HG02943 (cell line): ENCODE results near the gene LSM5.

Experiments
- ATAC-seq: cut with Tn5 transposase; IDR thresholded peaks from one replicate; pipeline ENCODE4 v1.9.1; 2021; ENCODE audit warnings: mild to moderate bottlenecking, low read depth, moderate library complexity; ENCODE audit not compliant: unreplicated experiment

Gene LSM5

DNA sequence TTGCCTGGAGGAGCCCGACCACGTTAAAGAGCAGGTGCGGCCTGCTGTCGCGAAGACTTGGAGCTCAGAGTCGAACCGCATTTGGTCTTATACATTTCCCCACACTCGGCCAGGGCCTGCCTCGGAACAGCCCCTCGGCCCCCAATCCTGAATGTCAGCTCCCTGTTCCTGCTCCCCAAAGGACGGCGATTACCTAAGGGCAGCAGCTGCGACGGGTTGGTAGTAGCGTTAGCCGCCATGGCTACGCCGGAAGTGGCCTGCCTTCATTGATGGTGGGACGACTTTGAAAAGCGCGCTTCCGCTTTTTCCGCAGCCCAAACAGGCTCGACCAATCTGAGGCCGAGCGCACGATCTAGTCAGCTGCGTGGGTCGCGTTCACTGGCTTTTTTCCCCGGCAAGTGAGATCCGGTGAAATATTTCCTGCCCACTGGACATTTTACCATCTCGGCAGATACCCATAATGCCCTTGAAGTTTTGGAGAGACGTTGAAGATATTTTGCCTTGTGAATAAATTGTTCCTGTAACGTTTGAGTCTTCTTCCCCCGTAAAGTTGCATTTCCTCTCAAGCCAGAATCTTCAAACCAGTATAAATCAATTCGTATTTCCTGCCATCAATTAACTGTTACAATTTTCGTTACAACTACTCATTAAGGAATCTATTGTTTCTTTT is at the start of gene LSM5:
LSM5 (minus strand) TSS at position 254 of the 670 bp plus-strand sequence; CDS start at position 239, 15 bp downstream.
- peak; percentile 88 for ATAC-seq

DNA sequence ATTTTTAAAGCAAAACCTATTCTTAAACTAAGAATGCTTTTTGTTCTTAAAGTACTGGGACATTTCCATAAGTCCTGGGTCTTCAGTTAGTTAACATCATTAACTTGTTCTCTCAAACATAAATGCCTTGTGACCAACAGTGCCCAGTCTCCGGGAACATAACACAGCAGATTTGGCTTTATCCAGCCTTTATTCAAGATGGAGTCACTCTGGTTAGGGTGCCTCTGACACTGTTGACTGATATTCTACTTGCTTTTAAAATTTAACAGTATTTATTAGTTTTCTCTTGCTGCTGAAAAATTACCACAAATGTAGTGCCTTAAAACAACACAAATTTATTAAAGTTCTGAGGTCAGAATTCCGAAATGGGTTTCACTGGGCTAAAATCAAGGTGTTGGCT is 49.2 kb upstream of the LSM5 start:
- no peak for ATAC-seq

DNA sequence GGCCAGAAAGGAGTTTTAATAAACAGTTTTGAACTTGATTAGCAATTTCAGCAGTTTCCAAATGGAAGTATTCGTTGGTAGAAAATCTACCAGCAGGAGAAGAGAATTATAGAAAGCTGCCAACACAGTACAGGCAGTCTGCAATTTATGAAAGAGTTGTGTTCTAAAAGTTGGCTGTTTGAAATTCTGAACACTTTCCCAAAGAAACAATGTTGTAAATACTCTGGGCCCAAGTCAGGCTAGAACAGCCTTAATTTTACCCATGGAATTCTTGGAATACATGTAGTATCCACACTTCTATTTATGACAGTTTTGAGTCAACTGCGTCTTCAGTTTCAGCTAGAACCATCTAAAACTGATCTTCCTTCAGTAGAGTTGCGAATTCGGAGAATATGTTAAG is 47.6 kb upstream of the LSM5 start:
- no peak for ATAC-seq

DNA sequence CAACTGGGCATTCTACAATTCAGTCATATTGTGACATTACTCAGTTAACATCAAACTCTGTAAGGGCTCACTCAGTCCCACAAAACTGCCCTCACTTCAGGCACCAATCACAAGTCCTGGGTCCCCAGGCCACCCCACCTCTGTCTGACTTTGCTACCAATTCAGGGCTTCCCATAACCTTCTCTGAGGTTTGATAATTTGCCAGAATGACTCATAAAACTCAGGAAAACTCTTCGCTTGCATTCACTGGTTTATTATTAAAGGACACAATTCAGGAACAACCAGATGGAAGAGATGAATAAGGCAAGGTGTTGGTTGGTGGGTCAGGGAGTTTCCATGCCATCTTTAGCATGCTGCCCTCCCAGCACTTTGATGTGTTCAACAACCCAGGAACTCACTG is 46.4 kb upstream of the LSM5 start:
- no peak for ATAC-seq

DNA sequence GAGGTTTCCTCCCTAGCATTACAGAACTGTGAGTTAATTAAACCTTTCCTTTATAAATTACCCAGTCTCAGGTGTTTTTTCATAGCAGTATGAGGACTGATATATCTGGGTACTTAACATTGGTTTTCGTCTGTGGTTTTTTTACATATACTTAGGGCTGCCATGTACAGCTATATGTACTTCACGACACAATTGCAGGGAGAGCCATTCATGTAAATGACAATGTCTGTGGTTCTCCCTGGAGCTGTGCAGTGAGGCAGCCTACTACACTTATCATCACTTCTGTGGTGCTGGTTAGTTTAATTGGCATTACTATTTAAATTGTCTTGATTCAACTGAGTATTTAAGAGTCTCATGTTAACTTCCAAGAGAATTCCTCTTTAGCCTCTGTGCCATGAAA is 45.8 kb upstream of the LSM5 start:
- no peak for ATAC-seq

DNA sequence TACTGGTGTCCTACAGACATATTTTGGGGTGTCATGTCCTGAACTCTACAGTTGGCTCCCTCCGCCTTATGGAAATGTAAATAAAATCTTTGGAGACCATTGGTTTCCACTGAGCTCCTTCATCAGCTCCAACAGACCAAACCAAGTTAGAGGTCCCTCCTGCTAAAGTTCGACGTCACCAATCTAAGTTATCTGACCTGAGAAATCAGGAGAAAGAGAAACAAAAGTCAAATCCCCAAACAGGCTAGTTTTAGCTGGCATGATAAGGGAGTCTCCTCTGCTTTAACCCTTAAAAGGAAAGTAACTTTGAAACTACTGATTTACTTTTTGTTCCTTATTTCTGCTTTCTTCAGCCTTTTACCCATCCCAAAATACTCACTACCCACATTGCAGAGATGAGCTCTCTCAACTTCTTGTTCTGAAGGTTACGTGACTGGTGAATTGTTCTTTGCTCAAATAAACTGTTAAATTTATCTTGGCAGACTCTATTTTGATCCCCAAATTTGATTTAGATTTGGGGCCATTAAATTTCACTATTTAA is 45.1 kb upstream of the LSM5 start:
- ATAC-seq = no peak

DNA sequence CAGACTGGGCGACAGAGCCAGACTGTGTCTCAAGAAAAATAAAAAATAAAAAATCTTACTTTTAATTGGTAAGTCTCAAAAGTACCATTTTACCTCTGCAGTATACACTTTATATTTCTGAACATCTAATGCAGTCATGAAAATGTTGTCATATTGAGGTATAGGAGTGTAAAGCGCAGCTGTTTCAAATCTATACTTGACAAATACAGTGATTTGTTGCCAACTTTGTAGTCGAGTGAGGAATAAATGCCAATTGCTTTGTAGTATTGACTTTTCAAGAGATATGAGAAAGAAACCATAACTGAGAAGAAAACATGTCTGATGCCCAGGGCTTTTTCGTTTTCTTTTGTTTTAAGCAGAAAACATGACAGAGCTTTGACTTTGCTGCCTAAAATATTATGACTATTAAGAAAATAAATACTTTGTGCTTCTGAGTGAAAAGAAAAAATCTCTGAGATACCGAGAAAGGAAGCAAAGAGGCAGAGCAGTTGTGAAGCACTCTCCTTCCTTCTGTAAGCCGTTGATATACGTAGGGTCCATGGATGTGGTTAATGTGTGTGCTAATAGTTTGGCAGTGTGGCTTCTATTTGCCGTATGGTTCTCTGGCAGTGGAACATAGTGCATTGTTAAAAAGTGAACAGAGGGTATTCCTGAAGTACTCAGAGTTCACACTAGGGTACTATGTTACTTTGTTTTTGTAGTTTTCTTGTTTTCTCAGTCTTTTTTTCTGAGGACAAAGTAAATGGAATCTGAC is 43.3 kb upstream of the LSM5 start:
- no peak for ATAC-seq

DNA sequence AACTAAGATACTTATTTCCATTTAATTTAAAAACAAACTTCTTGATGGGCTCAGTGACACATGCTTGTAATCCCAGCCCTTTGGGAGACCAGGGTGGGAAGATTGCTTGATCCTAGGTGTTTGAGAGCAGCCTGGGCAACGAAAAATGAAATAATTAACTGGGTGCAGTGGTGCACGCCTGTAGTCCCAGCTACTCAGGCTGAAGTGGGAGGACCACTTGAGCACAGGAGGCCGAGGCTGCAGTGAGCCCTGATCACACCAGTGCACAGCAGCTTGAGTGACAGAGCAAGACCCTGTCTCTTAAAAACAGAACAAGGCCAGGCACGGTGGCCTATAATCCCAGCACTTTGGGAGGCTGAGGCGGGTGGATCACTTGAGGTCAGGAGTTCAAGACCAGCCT is 42.5 kb upstream of the LSM5 start:
- ATAC-seq = no peak

DNA sequence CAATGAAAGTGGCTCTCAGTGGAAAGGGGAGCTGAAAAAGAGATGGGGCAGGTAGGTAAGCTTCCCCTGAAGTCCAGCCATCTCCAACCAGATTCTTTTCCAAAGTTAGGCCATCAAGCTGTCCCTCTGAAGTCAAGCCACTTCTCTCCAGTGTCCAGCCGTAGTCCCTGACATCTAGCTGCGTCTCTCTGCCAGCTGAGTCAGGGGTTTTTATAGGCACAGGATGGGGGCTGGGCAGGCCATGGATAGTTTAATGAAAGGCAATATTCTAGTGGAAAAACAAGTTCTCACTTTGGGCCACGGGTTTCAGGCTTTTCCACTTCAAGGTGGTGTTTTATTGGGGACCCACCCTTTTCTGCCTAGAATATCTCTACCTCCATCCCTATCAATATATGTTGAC is 41.9 kb upstream of the LSM5 start:
- ATAC-seq = no peak

DNA sequence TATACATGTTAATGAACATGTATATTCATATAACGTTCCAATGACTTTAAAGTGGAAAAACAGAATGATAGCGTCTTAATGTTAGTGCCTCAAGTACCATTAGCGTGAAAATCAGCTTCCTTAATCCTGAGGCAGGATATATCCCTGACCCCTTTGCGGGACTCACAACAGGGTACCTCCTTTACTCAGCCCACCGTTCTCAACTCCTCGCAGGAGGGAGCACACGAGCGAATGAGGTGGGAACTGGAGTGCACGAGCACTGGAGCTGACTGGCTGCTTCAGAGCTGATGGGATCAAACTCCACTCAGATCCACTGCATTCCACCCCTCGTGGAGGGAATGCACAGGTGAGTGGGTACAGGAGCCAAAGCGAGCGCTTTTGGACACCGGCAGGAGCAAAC is 41.2 kb upstream of the LSM5 start:
- ATAC-seq = no peak

DNA sequence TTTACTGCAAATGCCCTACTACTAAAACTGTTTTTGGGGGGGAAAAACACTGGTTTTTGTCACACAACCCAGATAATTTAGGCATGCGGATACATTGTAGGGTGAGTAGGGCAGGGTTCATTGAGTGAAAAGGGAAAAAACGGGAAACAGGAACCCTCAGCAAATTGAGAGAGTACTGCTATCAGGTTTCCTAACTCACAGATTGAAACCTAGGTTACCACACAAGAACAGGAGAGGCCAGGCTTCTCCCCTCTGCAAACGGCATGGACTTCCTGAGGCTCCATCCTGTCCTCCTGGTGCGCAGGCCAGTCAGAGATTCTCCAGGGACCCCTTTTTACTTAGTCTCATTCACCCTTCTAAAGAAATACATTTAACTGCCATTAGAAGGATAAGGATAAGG is 35.7 kb upstream of the LSM5 start:
- ATAC-seq = no peak

DNA sequence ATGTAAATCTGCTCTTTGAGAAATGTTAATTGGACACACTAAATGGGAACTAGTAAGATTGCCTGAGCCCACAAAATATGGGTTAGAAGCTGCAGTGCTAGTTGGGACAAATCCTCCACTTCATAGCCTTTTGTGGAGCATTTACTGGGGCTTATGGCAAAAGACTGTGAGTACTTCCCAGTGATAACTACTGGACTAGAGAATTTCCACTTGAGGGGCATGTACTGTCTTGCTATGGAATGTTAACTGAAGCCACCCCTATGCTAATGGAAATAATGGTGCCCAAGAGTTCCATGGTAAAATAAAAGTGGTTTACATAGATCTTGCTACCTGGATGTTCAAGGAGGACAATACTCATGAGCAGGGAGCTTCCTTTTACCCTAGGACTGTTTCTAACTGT is 34.5 kb upstream of the LSM5 start:
- no peak for ATAC-seq

DNA sequence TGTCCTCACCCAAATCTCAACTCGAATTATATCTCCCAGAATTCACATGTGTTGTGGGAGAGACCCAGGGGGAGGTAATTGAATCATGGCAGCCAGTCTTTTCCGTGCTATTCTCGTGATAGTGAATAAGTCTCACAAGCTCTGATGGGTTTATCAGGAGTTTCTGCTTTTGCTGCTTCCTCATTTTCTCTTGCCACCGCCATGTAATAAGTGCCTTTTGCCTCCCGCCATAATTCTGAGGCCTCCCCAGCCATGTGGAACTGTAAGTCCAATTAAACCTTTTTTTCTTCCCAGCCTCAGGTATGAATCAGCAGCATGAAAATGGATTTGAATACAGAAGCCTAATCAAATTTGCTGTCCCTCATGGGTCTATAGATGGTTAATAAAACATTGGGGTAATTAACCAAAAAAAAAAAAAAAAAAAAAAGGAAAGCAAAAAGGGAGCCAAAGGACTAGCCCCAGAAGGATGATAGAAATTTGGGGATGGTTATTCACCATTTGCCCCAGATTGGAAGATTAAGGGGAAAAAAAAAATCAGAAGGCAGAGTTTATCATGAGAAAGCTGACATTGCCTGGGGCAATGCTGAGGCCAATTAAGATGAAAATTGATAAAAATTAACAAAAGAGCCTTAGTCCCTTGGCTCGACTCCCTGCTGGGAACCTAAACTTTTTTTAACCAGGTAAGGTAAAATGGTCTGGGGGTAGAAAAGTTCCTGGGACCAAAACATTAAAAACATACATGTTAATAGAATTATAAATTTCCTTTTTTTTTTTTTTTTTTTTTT is 32.8 kb upstream of the LSM5 start:
- no peak for ATAC-seq

DNA sequence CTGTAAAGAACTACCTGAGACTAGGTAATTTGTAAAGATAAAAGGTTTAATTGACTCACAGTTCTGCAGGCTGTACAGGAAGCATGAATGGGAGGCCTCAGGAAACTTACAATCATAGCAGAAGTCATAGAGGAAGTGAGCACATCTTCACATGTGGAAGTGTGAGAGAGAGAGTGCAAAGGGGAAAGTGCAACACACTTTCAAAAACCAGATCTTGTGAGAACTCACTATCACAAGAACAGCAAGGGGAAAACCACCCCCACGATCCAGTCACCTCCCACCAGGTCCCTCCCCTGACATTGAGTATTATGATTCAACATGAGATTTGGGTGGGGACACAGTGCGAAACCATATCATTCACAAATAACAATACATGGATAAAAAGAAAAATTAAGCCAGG is 29.6 kb upstream of the LSM5 start:
- ATAC-seq = no peak

DNA sequence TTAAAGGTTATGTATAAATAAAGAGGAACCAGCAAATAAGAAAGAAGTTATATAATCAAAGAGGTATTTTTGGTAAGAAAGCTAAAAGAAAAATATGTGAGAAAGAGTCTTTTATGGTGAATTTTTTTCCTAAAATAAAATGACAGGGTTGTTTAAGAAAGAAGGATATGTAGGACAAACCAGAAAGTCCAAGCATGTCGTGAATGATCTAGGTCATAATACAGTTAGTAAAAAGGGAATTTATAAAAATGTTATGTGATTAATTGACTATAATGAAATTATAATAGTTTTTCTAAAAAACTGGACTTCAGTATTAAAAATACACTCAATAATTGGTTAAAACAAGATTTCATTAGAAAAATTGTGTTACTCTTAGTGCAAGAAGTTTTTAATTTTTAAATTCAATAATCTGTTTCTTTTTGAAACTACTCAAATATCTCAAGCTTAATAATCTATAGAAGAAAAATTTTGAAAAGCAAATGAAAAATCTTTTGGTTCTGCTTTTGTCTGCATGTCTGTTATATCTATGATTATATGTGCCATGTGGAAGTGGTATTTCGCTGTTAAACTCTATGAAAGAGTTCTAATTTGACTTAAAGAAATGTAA is 28.5 kb upstream of the LSM5 start:
- ATAC-seq = no peak

DNA sequence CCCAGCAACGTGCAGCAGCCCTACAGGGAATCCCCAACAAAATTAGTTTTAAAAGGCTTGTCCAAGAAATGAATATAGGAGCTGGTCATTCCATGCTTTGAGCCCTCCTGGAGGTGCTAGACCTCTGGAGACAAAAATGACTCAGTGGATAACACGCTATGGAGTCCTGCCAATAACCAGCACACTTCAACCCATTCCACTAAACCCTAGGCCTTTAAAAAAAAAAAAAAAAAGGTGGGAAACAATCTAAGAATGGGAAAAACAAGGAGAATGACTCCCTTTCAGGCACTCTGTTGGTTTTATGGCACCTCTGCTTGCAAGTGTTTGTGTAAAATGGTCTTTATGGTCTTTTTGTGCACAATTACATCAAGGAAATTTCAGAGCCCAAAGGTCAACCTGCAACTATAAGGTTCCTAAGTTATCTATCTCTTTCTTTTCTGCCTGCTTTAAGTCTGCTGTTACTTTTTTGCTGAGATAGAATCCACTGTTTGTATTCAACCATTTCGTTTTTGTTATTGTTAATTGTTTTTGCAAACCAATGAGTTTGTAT is 26.4 kb upstream of the LSM5 start:
- no peak for ATAC-seq

DNA sequence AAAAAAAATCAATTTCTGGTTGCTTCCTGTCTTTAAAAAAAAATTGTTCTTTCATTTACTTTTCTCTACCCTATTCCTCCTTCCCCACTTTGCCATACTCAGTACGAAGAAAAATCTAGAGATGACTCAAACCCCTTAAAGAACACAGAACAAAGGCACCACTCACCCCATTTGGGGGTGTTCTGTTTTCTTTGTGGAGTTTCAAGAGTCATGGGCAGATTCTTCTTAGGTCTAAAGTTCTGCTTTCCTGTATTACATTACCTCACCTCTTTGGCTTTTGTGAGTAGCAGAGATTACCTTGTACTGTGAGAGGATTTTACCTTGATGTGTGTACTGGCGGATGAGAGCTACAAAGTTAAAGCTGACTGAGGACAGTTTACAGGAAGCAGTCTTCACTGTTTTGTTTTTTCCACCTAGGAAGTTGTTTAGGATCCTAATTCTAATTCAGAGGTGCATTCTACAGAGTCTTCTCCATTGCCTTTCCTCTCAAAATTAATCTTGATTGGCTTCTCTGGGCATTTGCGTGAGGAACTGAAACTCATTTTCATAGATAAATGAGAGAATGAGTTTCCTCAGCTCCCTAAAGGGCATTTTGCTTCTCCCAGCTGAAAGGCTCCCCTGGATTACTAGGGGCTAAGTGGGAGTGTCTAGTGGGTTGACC is 25.8 kb upstream of the LSM5 start:
- ATAC-seq = peak; percentile 77

DNA sequence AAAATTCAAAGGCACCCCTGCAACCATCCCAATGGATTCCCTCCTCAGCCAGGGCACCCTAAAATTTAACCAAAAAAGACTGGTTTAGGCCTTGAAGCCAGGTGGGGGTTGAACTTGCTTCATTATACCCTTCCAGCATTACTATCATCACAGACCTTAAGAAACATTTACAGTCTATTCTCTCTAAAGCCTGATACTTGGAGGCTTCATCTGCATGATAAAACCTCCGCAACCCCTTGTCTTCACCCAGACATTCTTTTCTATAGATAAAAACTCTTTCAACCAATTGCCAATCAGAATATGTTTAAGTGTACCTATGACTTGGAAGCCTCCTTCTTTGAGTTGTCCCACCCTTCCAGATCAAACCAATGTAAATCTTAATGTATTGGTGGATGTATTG is 23.0 kb upstream of the LSM5 start:
- ATAC-seq = no peak

DNA sequence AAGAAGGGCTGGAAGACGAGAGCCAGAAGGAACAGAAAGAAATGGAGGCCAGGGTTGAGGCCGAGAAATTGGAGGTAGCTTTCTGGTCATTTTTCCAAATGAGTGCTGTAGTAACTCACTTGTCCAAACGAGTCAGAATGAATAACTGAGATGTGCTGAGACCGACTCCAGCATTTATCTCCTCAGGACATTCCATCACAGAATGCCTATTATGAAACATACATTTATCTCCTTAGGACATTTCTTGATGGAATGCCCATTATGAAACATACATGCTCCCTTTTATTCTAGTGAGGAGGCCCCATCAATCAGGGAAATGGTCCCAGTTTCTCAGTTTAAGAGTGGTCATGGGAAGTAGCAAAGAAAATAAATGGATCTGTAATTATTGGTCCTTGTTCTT is 21.6 kb upstream of the LSM5 start:
- ATAC-seq = no peak

DNA sequence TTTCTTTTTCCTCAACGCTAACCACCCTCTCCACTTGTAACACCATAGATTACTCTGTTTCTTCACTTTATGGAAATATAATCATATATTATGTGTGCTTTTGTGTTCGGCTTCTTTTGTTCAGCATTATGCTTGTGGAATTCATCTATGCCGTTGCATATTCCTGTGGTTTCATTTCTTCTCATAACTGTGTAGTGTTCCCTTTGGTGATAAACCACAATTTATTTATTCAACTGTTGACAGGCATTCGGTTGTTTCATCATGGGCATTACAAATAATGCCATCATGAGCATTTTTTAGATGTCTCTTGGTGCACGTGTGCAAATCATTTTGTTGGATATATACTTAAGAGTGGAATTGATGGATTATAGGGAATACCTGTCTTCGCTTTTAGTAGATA is 17.2 kb upstream of the LSM5 start:
- no peak for ATAC-seq
